ENCODE measurements around the gene OSBPL6. TPM values are rescaled to one million over a fixed set of nuclear protein-coding genes. Genes with fewer than 3 reads are reported as not detected.

Gene OSBPL6
- total RNA-seq, 1 experiment from 2014 or later: 11.6 TPM

DNA sequence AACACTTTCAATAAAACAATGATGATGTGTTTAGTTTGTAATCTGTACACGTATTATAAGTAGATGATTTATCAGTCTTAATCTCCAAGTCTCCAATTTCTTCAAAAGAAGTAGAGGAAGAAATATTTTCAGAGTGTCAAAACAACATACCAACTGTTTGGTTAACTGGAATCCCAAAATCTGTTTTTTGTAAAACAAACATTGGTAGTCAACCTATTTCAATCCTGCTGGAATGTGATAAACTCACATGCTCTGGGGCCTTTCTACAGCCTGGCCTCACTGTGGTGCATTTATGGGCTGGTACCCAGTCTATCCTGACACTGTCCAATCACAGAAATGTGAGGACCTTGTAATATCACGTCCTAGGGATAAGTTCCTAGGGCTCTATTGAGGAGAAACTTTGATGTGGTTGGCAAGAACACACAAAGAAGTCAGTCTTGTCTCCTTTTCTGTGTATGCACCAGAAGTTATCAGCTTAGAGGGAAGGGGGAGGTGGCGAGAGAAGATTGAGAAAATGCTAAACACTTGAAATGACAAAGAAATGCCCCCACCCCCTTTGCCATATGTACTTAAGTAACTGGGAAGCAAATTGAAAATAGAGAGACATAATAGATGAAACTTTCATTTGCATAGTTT, 209.5 kb downstream of the OSBPL6 start:
- CTCF ChIA-PET: interaction anchor here (1.2 to 5.0 kb wide), 3 partner anchors 9 to 292 kb away, joined by 4 to 22 read pairs (median 5); no protein-coding TSS in a partner anchor
- H3K36me3 ChIP-seq (ENCODE audit: control insufficient read depth in 1 of 2, insufficient read depth in 2 of 2, low read length in 2 of 2): no peaks in the 10 kb centered on the region
- DNase-seq (ENCODE audit: low read depth, low spot score): no peak
- no peak for TF ChIP-seq SP1 (IDR thresholded peaks at IDR 0.05; ENCODE audit: low read depth)
- H3K4me3 ChIP-seq (replicated peaks in 1 of 2; ENCODE audit: low read depth in 1 of 2, low read length in 2 of 2): no peak overlapping the region
- no peaks in the 10 kb centered on the region for H3K27me3 ChIP-seq (ENCODE audit: insufficient read depth, low read length)
- RAD21 ChIA-PET (ENCODE audit: low non-redundant PET in 1 of 2, low total read pairs in 2 of 2, uncharacterized antibody in 2 of 2, unreplicated experiment in 2 of 2): no interaction called here
- no peaks in the 10 kb centered on the region for H3K9me3 ChIP-seq (ENCODE audit: control insufficient read depth in 1 of 2, insufficient read depth in 1 of 2, low read depth in 1 of 2, low read length in 2 of 2)
- no peak overlapping the region for H2AFZ ChIP-seq (ENCODE audit: low read depth, low read length, poor library complexity, severe bottlenecking)
- H3K27ac ChIP-seq (ENCODE audit: low read depth, low read length): no peak overlapping the region
- 0 out of 2 replicates have a peak, but pooled peaks cover 4% of the 10 kb centered on the region for H4K20me1 ChIP-seq (ENCODE audit: insufficient read depth)
- H3K79me2 ChIP-seq (ENCODE audit: insufficient read depth, low read length): no peaks in the 10 kb centered on the region
- no peaks in the 10 kb centered on the region for H3K4me1 ChIP-seq (ENCODE audit: control insufficient read depth in 1 of 2, insufficient read depth in 2 of 2, low read length in 2 of 2)
- no peaks in the 10 kb centered on the region for H3K9me2 ChIP-seq (ENCODE audit: insufficient read depth)
- no peak for ATAC-seq
- BruUV-seq (replicated peaks): no TSS peak
- intact Hi-C loops (cut with micrococcal nuclease): no loop called here
- no peak overlapping the region for H3K9ac ChIP-seq (ENCODE audit: low read length)
- POLR2A ChIA-PET: no interaction called here
- H3K4me2 ChIP-seq (ENCODE audit: low read length): no peak overlapping the region

GRCh38 chr2:178404368-178404767, 210.1 kb downstream of the OSBPL6 start:
- ChIA-PET RAD21 (ENCODE audit: low non-redundant PET in 1 of 2, low total read pairs in 2 of 2, uncharacterized antibody in 2 of 2, unreplicated experiment in 2 of 2) (no interaction called here), POLR2A (interaction anchor here (1.6 kb wide), 1 partner anchor 10 kb away, joined by 7 read pairs; no protein-coding TSS in a partner anchor), CTCF (interaction anchor here (1.2 to 5.0 kb wide), 3 partner anchors 10 to 293 kb away, joined by 4 to 22 read pairs (median 5); no protein-coding TSS in a partner anchor)
- H3K4me3 ChIP-seq (replicated peaks in 1 of 2; ENCODE audit: low read depth in 1 of 2, low read length in 2 of 2): no peak overlapping the region
- DNase-seq (ENCODE audit: low read depth, low spot score) (no peak), ATAC-seq (0 out of 2 replicates have a peak, but pooled peaks have one; percentile 54)
- H3K79me2 ChIP-seq (ENCODE audit: insufficient read depth, low read length): no peaks in the 10 kb centered on the region
- no peak overlapping the region for H3K4me2 ChIP-seq (ENCODE audit: low read length)
- H3K4me1 ChIP-seq (ENCODE audit: control insufficient read depth in 1 of 2, insufficient read depth in 2 of 2, low read length in 2 of 2): no peaks in the 10 kb centered on the region
- BruUV-seq (replicated peaks): no TSS peak
- H3K27me3 ChIP-seq (ENCODE audit: insufficient read depth, low read length): no peaks in the 10 kb centered on the region
- no peaks in the 10 kb centered on the region for H3K9me3 ChIP-seq (ENCODE audit: control insufficient read depth in 1 of 2, insufficient read depth in 1 of 2, low read depth in 1 of 2, low read length in 2 of 2)
- H3K27ac ChIP-seq (ENCODE audit: low read depth, low read length): no peak overlapping the region
- H3K9ac ChIP-seq (ENCODE audit: low read length): no peak overlapping the region
- H2AFZ ChIP-seq (ENCODE audit: low read depth, low read length, poor library complexity, severe bottlenecking): no peak overlapping the region
- TF ChIP-seq, protein P1, sequence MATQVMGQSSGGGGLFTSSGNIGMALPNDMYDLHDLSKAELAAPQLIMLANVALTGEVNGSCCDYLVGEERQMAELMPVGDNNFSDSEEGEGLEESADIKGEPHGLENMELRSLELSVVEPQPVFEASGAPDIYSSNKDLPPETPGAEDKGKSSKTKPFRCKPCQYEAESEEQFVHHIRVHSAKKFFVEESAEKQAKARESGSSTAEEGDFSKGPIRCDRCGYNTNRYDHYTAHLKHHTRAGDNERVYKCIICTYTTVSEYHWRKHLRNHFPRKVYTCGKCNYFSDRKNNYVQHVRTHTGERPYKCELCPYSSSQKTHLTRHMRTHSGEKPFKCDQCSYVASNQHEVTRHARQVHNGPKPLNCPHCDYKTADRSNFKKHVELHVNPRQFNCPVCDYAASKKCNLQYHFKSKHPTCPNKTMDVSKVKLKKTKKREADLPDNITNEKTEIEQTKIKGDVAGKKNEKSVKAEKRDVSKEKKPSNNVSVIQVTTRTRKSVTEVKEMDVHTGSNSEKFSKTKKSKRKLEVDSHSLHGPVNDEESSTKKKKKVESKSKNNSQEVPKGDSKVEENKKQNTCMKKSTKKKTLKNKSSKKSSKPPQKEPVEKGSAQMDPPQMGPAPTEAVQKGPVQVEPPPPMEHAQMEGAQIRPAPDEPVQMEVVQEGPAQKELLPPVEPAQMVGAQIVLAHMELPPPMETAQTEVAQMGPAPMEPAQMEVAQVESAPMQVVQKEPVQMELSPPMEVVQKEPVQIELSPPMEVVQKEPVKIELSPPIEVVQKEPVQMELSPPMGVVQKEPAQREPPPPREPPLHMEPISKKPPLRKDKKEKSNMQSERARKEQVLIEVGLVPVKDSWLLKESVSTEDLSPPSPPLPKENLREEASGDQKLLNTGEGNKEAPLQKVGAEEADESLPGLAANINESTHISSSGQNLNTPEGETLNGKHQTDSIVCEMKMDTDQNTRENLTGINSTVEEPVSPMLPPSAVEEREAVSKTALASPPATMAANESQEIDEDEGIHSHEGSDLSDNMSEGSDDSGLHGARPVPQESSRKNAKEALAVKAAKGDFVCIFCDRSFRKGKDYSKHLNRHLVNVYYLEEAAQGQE (IDR thresholded peaks at IDR 0.05; ENCODE audit: low read depth): no peak
- no peak for TF ChIP-seq YY1 (IDR thresholded peaks at IDR 0.05; ENCODE audit: extremely low read depth, insufficient replicate concordance, low read depth, low read length)
- no peak for TF ChIP-seq CEBPB (IDR thresholded peaks at IDR 0.05; ENCODE audit: low read depth)
- no peak for TF ChIP-seq RAD21 (IDR thresholded peaks at IDR 0.05; ENCODE audit: low read depth)
- TF ChIP-seq FOSL1 (IDR thresholded peaks at IDR 0.05; ENCODE audit: low read depth): no peak
- TF ChIP-seq ELF1 (IDR thresholded peaks at IDR 0.05; ENCODE audit: borderline replicate concordance, low read depth): no peak
- TF ChIP-seq ATF3 (IDR thresholded peaks at IDR 0.05): no peak
- TF ChIP-seq POLR2A (IDR thresholded peaks at IDR 0.05; ENCODE audit: borderline replicate concordance, extremely low read depth, insufficient read depth, insufficient read length): no peak
- no peak for TF ChIP-seq TCF7L2 (IDR thresholded peaks at IDR 0.05; ENCODE audit: borderline replicate concordance, extremely low read depth, insufficient read depth, insufficient read length)
- TF ChIP-seq, protein P2, sequence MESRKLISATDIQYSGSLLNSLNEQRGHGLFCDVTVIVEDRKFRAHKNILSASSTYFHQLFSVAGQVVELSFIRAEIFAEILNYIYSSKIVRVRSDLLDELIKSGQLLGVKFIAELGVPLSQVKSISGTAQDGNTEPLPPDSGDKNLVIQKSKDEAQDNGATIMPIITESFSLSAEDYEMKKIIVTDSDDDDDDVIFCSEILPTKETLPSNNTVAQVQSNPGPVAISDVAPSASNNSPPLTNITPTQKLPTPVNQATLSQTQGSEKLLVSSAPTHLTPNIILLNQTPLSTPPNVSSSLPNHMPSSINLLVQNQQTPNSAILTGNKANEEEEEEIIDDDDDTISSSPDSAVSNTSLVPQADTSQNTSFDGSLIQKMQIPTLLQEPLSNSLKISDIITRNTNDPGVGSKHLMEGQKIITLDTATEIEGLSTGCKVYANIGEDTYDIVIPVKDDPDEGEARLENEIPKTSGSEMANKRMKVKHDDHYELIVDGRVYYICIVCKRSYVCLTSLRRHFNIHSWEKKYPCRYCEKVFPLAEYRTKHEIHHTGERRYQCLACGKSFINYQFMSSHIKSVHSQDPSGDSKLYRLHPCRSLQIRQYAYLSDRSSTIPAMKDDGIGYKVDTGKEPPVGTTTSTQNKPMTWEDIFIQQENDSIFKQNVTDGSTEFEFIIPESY (IDR thresholded peaks at IDR 0.05; ENCODE audit: extremely low read depth, insufficient replicate concordance, low read length): no peak
- 0 out of 2 replicates have a peak, but pooled peaks cover 4% of the 10 kb centered on the region for H4K20me1 ChIP-seq (ENCODE audit: insufficient read depth)
- no peaks in the 10 kb centered on the region for H3K36me3 ChIP-seq (ENCODE audit: control insufficient read depth in 1 of 2, insufficient read depth in 2 of 2, low read length in 2 of 2)
- no peaks in the 10 kb centered on the region for H3K9me2 ChIP-seq (ENCODE audit: insufficient read depth)
- intact Hi-C loops (cut with micrococcal nuclease): no loop called here

All from HCT116 (cell line).